T-helper 1 cell treated with Interleukin-12 subunit alpha and Interleukin-12 subunit beta and Interleukin-4 antibody, amounts not matched to agents 30 μg/mL and 1 μg/mL, for 36 hours (primary cell): ENCODE results near the gene ACVR1B.

Experiments used
- H3K27ac Mint-ChIP-seq: one replicate; pipeline ENCODE4 v1.8.0; 2021; ENCODE audit warnings: mild to moderate bottlenecking, mixed read lengths
- H3K27me3 Mint-ChIP-seq: one replicate; pipeline ENCODE4 v1.8.0; 2021; ENCODE audit warnings: low read depth, mixed read lengths
- H3K36me3 Mint-ChIP-seq: one replicate; pipeline ENCODE4 v1.8.0; 2021; ENCODE audit warnings: low read depth, mixed read lengths
- H3K4me1 Mint-ChIP-seq: one replicate; pipeline ENCODE4 v1.8.0; 2021; ENCODE audit warnings: low read depth, mixed read lengths
- H3K4me3 Mint-ChIP-seq: one replicate; pipeline ENCODE4 v1.8.0; 2021; ENCODE audit warnings: mild to moderate bottlenecking, moderate library complexity, mixed read lengths
- H3K9me3 Mint-ChIP-seq: one replicate; pipeline ENCODE4 v1.8.0; 2021; ENCODE audit warnings: mixed read lengths

The ACVR1B gene

DNA sequence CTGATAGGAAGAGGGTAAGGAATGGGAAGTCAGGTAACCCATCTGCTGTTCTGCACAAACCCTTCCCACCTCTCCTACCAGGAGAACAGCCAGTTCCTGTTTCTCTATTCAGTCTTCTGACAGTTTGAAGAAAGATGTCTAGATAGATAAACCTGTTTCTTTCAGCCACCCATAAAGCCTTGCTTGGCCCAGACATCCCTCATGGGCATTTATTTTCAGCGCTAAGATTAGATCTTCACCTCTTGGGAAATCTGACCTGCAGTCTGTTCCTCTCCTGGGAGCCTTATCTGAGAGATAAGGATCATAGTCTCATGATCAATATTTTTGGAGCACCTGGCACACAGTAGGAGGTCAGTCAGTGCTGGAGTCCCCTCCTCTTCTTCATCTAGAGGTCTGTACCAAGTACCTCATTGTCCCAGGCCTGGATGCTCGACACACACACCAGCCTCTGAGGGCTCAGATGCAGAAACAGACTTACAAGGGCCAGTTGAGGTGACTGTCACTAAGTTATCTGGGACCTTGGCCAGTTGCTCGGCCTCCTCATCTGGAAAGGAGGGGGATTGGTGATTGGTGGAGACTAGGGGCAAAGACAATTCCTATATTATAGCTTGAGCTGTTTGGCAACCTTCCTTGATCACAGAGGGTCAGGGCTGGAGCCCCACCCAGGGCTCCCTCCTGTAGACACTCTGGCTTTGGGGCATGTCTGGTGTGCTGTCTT, 26.0 kb upstream of the ACVR1B start:
- H3K4me3 Mint-ChIP-seq = no peak overlapping the region
- peaks cover 7% of the 10 kb centered on the region for H3K4me1 Mint-ChIP-seq
- H3K27ac Mint-ChIP-seq = no peak overlapping the region
- H3K9me3 Mint-ChIP-seq = no peaks in the 10 kb centered on the region
- no peaks in the 10 kb centered on the region for H3K36me3 Mint-ChIP-seq
- H3K27me3 Mint-ChIP-seq = peaks cover 20% of the 10 kb centered on the region

- peaks cover 7% of the 10 kb centered on the region for H3K4me1 Mint-ChIP-seq
- H3K9me3 Mint-ChIP-seq = no peaks in the 10 kb centered on the region
- no peaks in the 10 kb centered on the region for H3K36me3 Mint-ChIP-seq
- H3K4me3 Mint-ChIP-seq = no peak overlapping the region
- no peak overlapping the region for H3K27ac Mint-ChIP-seq
- H3K27me3 Mint-ChIP-seq = peaks cover 23% of the 10 kb centered on the region
Measured at GRCh38 chr12:51926064-51926632, 25.4 kb upstream of the ACVR1B start.

DNA sequence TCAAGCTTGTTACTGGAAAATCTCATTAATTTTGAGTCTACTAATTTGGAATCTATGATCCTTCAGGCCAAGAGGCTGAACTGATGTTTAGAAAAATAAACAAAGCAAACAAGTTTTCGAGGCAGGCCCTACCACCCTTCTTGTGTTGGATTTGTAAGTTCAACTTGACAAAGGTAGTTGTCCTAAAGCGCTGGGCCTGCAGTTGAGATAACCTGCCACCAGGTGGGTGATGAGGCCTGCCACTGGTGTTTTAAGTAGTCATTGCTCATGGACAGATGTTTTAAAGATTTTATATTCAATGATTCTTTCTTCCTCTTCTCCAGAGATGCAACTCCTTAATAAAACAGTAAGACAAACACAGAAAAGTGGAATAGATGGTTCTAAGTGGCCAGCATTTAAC, 24.8 kb upstream of the ACVR1B start:
- Mint-ChIP-seq H3K4me3 (no peak overlapping the region), H3K36me3 (no peaks in the 10 kb centered on the region), H3K9me3 (no peaks in the 10 kb centered on the region), H3K4me1 (peaks cover 7% of the 10 kb centered on the region), H3K27me3 (peaks cover 25% of the 10 kb centered on the region), H3K27ac (no peak overlapping the region)

- H3K4me3 Mint-ChIP-seq = no peak overlapping the region
- peaks cover 35% of the 10 kb centered on the region for H3K27me3 Mint-ChIP-seq
- H3K4me1 Mint-ChIP-seq = no peaks in the 10 kb centered on the region
- H3K36me3 Mint-ChIP-seq = no peaks in the 10 kb centered on the region
- H3K9me3 Mint-ChIP-seq = no peaks in the 10 kb centered on the region
- no peak overlapping the region for H3K27ac Mint-ChIP-seq
Measured at GRCh38 chr12:51932218-51933076, 19.1 kb upstream of the ACVR1B start.

- Mint-ChIP-seq H3K9me3 (no peaks in the 10 kb centered on the region), H3K4me1 (no peaks in the 10 kb centered on the region), H3K27ac (no peak overlapping the region), H3K4me3 (no peak overlapping the region), H3K27me3 (peaks cover 35% of the 10 kb centered on the region), H3K36me3 (no peaks in the 10 kb centered on the region)
Measured at GRCh38 chr12:51934080-51934479, 17.4 kb upstream of the ACVR1B start.

DNA sequence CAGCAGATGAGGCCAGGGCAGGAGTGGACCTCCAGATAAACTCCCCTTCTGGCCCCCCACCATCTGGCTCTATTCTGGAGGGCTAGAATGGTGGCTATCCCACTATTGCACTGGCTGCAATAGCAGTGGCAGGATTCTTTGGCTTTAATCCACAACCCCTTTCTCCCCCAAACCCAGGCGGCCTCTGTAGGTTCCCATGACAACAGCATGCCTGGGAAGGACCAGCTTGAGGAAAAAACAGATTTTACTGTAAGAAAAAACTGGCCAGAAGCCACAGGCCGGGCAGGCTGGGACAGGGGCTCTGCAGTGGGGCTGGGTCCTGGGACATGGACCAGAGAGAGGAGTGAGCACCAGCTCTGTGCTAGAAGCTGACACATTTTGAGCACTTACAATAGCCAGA, 13.6 kb upstream of the ACVR1B start:
- Mint-ChIP-seq H3K27ac (no peak overlapping the region), H3K9me3 (no peaks in the 10 kb centered on the region), H3K4me1 (no peaks in the 10 kb centered on the region), H3K4me3 (no peak overlapping the region), H3K36me3 (no peaks in the 10 kb centered on the region), H3K27me3 (peaks cover 29% of the 10 kb centered on the region)

DNA sequence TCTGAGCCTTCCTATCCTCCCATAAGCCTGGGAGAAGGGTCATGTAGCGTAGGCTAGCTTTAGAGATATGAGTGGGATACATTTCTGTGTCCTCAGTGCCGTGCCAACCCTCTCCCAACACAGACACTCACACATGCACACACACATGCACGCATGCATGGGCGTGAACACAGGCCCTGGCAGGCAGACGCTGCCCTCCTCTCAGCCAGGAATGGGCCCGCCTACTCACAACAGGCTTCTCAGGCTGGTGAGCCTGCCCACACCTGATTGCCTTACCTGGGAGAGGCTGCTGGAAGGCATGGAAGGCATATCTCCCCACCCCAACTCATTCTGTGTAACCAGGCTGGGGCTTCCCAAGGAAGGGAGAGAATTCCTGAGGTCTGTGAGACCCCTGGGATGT, 12.8 kb upstream of the ACVR1B start:
- Mint-ChIP-seq H3K27ac (no peak overlapping the region), H3K4me3 (no peak overlapping the region), H3K36me3 (no peaks in the 10 kb centered on the region), H3K27me3 (peaks cover 29% of the 10 kb centered on the region), H3K4me1 (no peaks in the 10 kb centered on the region), H3K9me3 (no peaks in the 10 kb centered on the region)

- peaks cover 2% of the 10 kb centered on the region for H3K36me3 Mint-ChIP-seq
- no peak overlapping the region for H3K4me3 Mint-ChIP-seq
- H3K27ac Mint-ChIP-seq = no peak overlapping the region
- H3K4me1 Mint-ChIP-seq = no peaks in the 10 kb centered on the region
- peaks cover 15% of the 10 kb centered on the region for H3K9me3 Mint-ChIP-seq
- H3K27me3 Mint-ChIP-seq = peaks cover 22% of the 10 kb centered on the region
Measured at GRCh38 chr12:51941011-51941581, 10.4 kb upstream of the ACVR1B start.

DNA sequence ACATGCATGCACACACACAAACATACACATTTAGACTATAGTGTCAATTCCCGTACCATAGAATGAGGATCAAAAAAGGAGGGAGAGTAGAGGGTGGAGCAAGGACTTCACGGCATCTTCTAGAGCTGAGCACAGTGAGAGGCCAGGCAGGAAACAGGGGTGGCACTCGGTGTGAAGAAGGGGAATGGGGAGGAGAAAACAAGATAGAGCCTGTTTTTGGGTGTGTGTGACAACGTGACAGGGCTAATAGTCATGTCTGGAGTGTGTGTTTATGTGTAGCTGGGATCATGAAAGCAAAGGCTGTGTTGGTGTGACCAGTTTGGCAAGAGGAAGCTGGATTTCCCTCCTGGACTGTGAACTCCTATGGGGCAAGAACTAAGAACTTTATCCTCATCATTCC, 9.9 kb upstream of the ACVR1B start:
- Mint-ChIP-seq H3K27me3 (peaks cover 27% of the 10 kb centered on the region), H3K9me3 (peaks cover 15% of the 10 kb centered on the region), H3K27ac (no peak overlapping the region), H3K4me1 (no peaks in the 10 kb centered on the region), H3K36me3 (peaks cover 2% of the 10 kb centered on the region), H3K4me3 (no peak overlapping the region)

DNA sequence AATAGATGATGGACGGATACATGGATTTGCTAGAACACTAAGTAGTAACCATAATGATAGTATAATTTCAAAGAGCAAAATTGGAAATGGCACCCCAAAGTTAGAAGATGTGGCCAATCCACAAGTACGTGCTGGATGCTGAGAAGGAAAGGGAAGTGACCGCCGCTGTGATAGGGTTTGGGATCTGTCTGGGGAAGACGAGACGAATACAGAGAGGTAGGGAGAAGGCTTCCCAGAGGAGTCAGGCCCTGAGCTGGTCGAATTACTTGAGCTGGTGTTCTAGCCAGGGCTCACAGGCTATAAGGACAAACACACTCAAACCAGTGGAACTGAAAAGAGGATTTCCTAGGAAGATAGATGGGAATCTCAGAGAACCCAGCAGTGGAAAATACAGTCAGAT, 9.4 kb upstream of the ACVR1B start:
- Mint-ChIP-seq H3K27me3 (peaks cover 29% of the 10 kb centered on the region), H3K36me3 (peaks cover 2% of the 10 kb centered on the region), H3K9me3 (peaks cover 15% of the 10 kb centered on the region), H3K4me3 (no peak overlapping the region), H3K4me1 (no peaks in the 10 kb centered on the region), H3K27ac (no peak overlapping the region)

DNA sequence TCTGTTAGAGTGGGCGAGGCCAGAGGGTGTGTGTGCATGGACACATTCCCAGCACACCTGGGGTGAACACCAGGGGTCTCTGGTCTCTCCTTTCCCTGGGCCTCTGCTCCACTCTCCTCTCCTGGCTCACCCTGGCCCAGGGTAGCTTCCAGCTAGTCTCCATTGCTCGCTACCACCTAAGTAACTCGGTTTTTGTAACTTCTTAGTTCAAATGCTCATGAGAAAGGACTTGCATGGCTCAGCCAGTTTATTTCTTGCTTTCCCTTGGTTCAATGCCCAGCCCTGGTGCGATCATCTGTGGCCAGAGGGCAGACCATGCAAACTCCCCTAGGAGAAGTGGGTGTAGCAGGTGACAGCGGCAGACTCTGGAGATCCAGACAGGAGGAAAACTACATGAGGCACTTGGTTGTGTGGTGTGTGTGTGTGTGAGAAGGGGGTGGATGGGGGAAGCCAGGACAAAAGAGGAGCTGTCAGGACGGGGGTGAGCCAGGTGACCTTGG, 8.9 kb upstream of the ACVR1B start:
- Mint-ChIP-seq H3K36me3 (peaks cover 4% of the 10 kb centered on the region), H3K9me3 (peaks cover 15% of the 10 kb centered on the region), H3K4me1 (no peaks in the 10 kb centered on the region), H3K4me3 (no peak overlapping the region), H3K27me3 (peaks cover 33% of the 10 kb centered on the region), H3K27ac (no peak overlapping the region)

DNA sequence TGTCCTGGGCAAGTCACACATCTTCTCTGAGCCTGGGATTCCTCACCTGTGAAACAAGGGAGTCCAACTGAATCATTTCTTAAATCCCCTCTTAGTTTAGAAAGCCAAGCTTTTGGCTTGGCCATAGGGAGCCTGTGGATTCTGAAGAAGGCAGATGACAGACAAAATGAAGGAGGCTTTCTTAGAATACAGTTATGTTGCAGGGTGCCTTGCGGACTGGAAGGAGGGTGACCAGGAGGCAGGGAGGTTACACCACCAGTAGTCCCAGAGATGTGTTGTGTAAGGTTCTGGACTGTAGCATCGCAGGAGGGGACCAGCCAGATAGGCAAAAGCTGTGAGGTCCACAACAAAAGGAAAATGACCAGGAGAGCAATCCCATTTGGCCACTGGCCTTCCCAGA, 8.2 kb upstream of the ACVR1B start:
- Mint-ChIP-seq H3K4me3 (no peak overlapping the region), H3K27me3 (peaks cover 41% of the 10 kb centered on the region), H3K4me1 (no peaks in the 10 kb centered on the region), H3K27ac (no peak overlapping the region), H3K9me3 (peaks cover 15% of the 10 kb centered on the region), H3K36me3 (peaks cover 4% of the 10 kb centered on the region)

GRCh38 chr12:51944608-51945233, 6.8 kb upstream of the ACVR1B start:
- peaks cover 15% of the 10 kb centered on the region for H3K9me3 Mint-ChIP-seq
- no peak overlapping the region for H3K27ac Mint-ChIP-seq
- peaks cover 51% of the 10 kb centered on the region for H3K27me3 Mint-ChIP-seq
- H3K4me3 Mint-ChIP-seq = no peak overlapping the region
- H3K4me1 Mint-ChIP-seq = no peaks in the 10 kb centered on the region
- peaks cover 4% of the 10 kb centered on the region for H3K36me3 Mint-ChIP-seq
